Lower leg skin (tissue), 4 donors: ENCODE results near the gene PTPRN. TPM values are rescaled to one million over a fixed set of nuclear protein-coding genes. Genes with fewer than 3 reads are reported as not detected.

ENCODE experiments used
- DNase-seq, 2 donors: peaks; one replicate each; pipeline ENCODE4 v3.0.0-alpha.2; 2019; ENCODE audit warnings: low spot score in 2 of 2
- H3K4me3 ChIP-seq: fragments of 200-600 bp; sonication (generic); 2 replicates; pipeline ENCODE4 v1.5.1; 2017; ENCODE audit warnings: mild to moderate bottlenecking, low read depth; ENCODE audit not compliant: poor library complexity, severe bottlenecking
- POLR2A ChIP-seq, 2 donors: fragments of 450-650 bp; IDR thresholded peaks; one replicate each; pipeline ENCODE4 v1.6.1; 2016 to 2017; ENCODE audit warnings: antibody characterized with exemption in 2 of 2, mild to moderate bottlenecking in 1 of 2, moderate library complexity in 1 of 2
- WGBS, 2 donors: methylation state at CpG; one replicate each; pipeline ENCODE4 v1.1.5; 2018; 5-methylcytosine and 5-hydroxymethylcytosine counted together
- intact Hi-C: fragments of 100-400 bp; cut with DNase I; formaldehyde crosslinking; loops from one replicate; pipeline ENCODE4 v1.15.0; 2023; ENCODE audit warnings: low total_unique reads
- total RNA-seq, 4 donors: library from RNA; depleted of rRNA; stranded (reverse); fragments of >200 nt; gene quantifications; one replicate each; pipeline ENCODE4 v1.1.0, GENCODE V29; 2016
- TF ChIP-seq, protein P1 (sequence below), 3 donors: fragments of 450-650 bp; IDR thresholded peaks; one replicate each; pipeline ENCODE4 v1.5.1; 2016; ENCODE audit warnings: antibody characterized with exemption in 3 of 3, mild to moderate bottlenecking in 3 of 3, moderate library complexity in 2 of 3

Gene PTPRN
- total RNA-seq, 4 donors from 2014 or later, result 0.23 TPM; not detected in 3

GRCh38 chr2:219273937-219274336, 35.3 kb downstream of the PTPRN start:
- peak in 1 of 2 donors; percentile 78 for DNase-seq
- intact Hi-C loops, result no loop called here
- WGBS, 2 donors, result 39 to 62% methylated on average over 3 of the region's 3 CpGs
- TF ChIP-seq, protein P1, sequence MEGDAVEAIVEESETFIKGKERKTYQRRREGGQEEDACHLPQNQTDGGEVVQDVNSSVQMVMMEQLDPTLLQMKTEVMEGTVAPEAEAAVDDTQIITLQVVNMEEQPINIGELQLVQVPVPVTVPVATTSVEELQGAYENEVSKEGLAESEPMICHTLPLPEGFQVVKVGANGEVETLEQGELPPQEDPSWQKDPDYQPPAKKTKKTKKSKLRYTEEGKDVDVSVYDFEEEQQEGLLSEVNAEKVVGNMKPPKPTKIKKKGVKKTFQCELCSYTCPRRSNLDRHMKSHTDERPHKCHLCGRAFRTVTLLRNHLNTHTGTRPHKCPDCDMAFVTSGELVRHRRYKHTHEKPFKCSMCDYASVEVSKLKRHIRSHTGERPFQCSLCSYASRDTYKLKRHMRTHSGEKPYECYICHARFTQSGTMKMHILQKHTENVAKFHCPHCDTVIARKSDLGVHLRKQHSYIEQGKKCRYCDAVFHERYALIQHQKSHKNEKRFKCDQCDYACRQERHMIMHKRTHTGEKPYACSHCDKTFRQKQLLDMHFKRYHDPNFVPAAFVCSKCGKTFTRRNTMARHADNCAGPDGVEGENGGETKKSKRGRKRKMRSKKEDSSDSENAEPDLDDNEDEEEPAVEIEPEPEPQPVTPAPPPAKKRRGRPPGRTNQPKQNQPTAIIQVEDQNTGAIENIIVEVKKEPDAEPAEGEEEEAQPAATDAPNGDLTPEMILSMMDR (IDR thresholded peaks at IDR 0.05), result no peak
- TF ChIP-seq POLR2A (IDR thresholded peaks at IDR 0.05), result no peak
- H3K4me3 ChIP-seq, result no peak overlapping the region

DNA sequence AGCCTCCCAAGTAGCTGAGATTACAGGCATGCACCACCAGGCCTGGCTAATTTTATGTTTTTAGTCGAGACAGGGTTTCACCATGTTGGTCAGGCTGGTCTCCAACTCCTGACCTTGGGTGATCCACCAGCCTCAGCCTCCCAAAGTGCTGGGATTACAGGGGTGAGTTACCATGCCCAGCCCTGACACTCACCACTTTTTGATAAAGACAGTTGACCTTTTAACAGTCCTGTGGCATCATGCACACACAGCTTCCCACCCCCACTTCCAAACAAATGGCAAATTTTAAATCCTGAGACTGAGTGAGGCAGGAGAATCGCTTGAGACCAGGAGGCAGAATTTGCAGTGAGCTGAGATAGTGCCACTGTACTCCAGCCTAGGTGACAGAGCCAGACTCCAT, 36.2 kb downstream of the PTPRN start:
- TF ChIP-seq, protein P1 (IDR thresholded peaks at IDR 0.05), result no peak
- no peak for TF ChIP-seq POLR2A (IDR thresholded peaks at IDR 0.05)
- intact Hi-C loops, result no loop called here
- no peak overlapping the region for H3K4me3 ChIP-seq
- no peak for DNase-seq
- 66 to 82% methylated on average over 2 of the region's 2 CpGs for WGBS, 2 donors

GRCh38 chr2:219272356-219272755, 36.8 kb downstream of the PTPRN start:
- DNase-seq, result no peak
- H3K4me3 ChIP-seq, result no peak overlapping the region
- TF ChIP-seq POLR2A (IDR thresholded peaks at IDR 0.05), result no peak
- TF ChIP-seq, protein P1 (IDR thresholded peaks at IDR 0.05), result no peak
- intact Hi-C loops, result no loop called here
- 83 to 88% methylated on average over 4 of the region's 4 CpGs for WGBS, 2 donors

GRCh38 chr2:219271021-219271420, 38.2 kb downstream of the PTPRN start:
- DNase-seq, result no peak
- intact Hi-C loops, result no loop called here
- no peak overlapping the region for H3K4me3 ChIP-seq
- 79 to 93% methylated on average over 2 of the region's 2 CpGs for WGBS, 2 donors
- TF ChIP-seq, protein P1 (IDR thresholded peaks at IDR 0.05), result no peak
- TF ChIP-seq POLR2A (IDR thresholded peaks at IDR 0.05), result no peak

GRCh38 chr2:219270055-219270372, 39.2 kb downstream of the PTPRN start:
- TF ChIP-seq, protein P1 (IDR thresholded peaks at IDR 0.05), result no peak
- intact Hi-C loops, result no loop called here
- H3K4me3 ChIP-seq, result no peak overlapping the region
- no peak for DNase-seq
- WGBS, 2 donors, result 68 to 70% methylated on average over 5 of the region's 5 CpGs

DNA sequence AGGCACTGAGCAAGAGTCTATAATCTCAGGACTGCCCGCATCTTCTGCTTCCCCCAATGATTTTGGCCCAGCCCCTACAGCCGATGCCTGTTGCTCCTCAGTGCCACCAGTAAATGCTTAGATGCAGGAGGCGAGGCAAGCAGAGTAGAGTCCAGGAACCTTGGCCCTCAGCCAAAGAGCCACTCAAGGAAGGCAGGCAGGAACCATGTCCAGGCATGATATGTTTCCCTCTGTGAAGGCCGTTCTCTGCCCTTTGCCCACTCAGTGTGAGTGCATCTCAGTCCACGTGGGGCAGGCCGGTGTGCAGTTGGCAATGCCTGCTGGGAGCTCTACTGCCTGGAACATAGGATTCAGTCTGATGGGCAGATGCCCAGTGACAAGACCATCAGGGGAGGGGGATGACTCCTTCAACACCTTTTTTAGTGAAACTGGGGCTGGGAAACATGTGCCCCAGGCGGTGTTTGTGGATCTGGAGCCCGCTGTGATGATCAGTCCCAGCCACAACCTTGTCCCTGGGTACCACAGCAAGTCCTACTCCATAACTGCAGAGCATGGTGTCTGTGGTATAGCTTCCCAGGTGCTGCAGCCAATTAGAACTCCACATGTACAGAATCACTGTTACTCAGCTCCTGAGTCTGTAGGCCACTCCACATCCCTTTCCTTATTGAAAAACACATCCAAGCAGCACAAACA, 39.7 kb downstream of the PTPRN start:
- no peak for DNase-seq
- H3K4me3 ChIP-seq, result no peak overlapping the region
- TF ChIP-seq POLR2A (IDR thresholded peaks at IDR 0.05), result no peak
- 68% methylated on average over 8 of the region's 8 CpGs for WGBS, 2 donors
- intact Hi-C loops, result no loop called here
